HCT116 (cell line): ENCODE measurements around the gene PLCG2. TPM values are rescaled to one million over a fixed set of nuclear protein-coding genes. Genes with fewer than 3 reads are reported as not detected.
"Not testable (repeated sequence)": the region's sequence is repeated elsewhere in the genome, so short reads cannot be mapped to it uniquely, and the experiment has no call there.

Experiments
- ATAC-seq: fragments of 200-7000 bp; cut with Tn5 transposase; 2 replicates; pipeline ENCODE4 v1.9.1; 2020; ENCODE audit warnings: mild to moderate bottlenecking, moderate library complexity
- BruUV-seq: library from RNA; stranded (reverse); fragments of 400-500 nt; replicated peaks from 2 replicates; lab custom pipeline; 2021; lab: Mats Ljungman, UMichigan
- CTCF ChIA-PET: fragments of 300-600 bp; sonication (Branson Sonifier 250); formaldehyde crosslinking; loops from one replicate; lab custom pipeline; 2021; ENCODE audit warnings: antibody characterized with exemption; lab: Charles Lee
- POLR2A ChIA-PET: fragments of 300-600, 350-600 bp; sonication (Branson Sonifier 250); formaldehyde crosslinking; loops from one replicate; lab custom pipeline; 2021; ENCODE audit warnings: antibody characterized with exemption; lab: Charles Lee
- RAD21 ChIA-PET, 2 experiments: fragments of 300-600 bp; sonication (Branson Sonifier 250); formaldehyde crosslinking; loops; one replicate each; lab custom pipeline; 2023; ENCODE audit warnings: low total read pairs in 2 of 2; ENCODE audit not compliant: uncharacterized antibody in 2 of 2, unreplicated experiment in 2 of 2, low non-redundant PET in 1 of 2; lab: Charles Lee
- DNase-seq: peaks from one replicate; pipeline ENCODE4 v3.0.0-alpha.2; 2010; ENCODE audit warnings: low read depth, low spot score
- H2AFZ ChIP-seq: fragments of 200-600 bp; shearing (Covaris generic), sonication (generic); 2 replicates; pipeline ENCODE4 v1.6.1; 2017; ENCODE audit warnings: low read depth, mixed run types, mixed read lengths, antibody characterized with exemption, low read length; ENCODE audit not compliant: poor library complexity, severe bottlenecking
- H3K27ac ChIP-seq: 2 replicates; pipeline ENCODE4 v1.5.1; 2012; ENCODE audit warnings: low read depth, low read length
- H3K27me3 ChIP-seq: fragments of 200-600 bp; sonication (generic); 2 replicates; pipeline ENCODE4 v1.6.1; 2016; ENCODE audit warnings: mixed run types, low read length, mixed read lengths; ENCODE audit not compliant: insufficient read depth
- H3K36me3 ChIP-seq, 2 experiments: fragments of 200-500 bp in 1 of 2; fragments of 200-600 bp in 1 of 2; sonication (Bioruptor generic) in 1 of 2; sonication (generic) in 1 of 2; 2 replicates each; pipeline versions ENCODE4 v1.5.1 to v1.6.1; 2014 to 2016; ENCODE audit warnings: low read length in 2 of 2, inconsistent platforms in 1 of 2, mixed read lengths in 1 of 2, mixed run types in 1 of 2; ENCODE audit not compliant: insufficient read depth in 2 of 2, control insufficient read depth in 1 of 2
- H3K4me1 ChIP-seq, 2 experiments: fragments of 200-600 bp in 1 of 2; sonication (generic) in 1 of 2; 2 replicates each; pipeline versions ENCODE4 v1.5.1 to v1.6.1; 2012 to 2017; ENCODE audit warnings: low read length in 2 of 2, inconsistent platforms in 1 of 2, mild to moderate bottlenecking in 1 of 2, mixed read lengths in 1 of 2, mixed run types in 1 of 2, moderate library complexity in 1 of 2; ENCODE audit not compliant: insufficient read depth in 2 of 2, control insufficient read depth in 1 of 2
- H3K4me2 ChIP-seq: fragments of 200-600 bp; sonication (generic); 2 replicates; pipeline ENCODE4 v1.6.1; 2017; ENCODE audit warnings: mixed run types, low read length, mixed read lengths
- H3K4me3 ChIP-seq, 2 experiments: fragments of 200-600 bp in 1 of 2; sonication (generic) in 1 of 2; replicated peaks in 1 of 2; 2 replicates each; pipeline ENCODE4 v1.5.1; 2011 to 2016; ENCODE audit warnings: low read length in 2 of 2, control low read depth in 1 of 2, low read depth in 1 of 2, mild to moderate bottlenecking in 1 of 2, mixed read lengths in 1 of 2, mixed run types in 1 of 2
- H3K79me2 ChIP-seq: fragments of 200-600 bp; sonication (generic); 2 replicates; pipeline ENCODE4 v1.6.1; 2017; ENCODE audit warnings: mild to moderate bottlenecking, mixed run types, low read length, moderate library complexity, mixed read lengths; ENCODE audit not compliant: insufficient read depth
- H3K9ac ChIP-seq: fragments of 200-600 bp; sonication (generic); 2 replicates; pipeline ENCODE4 v1.6.1; 2016; ENCODE audit warnings: low read length, mixed read lengths
- H3K9me2 ChIP-seq: fragments of 200-600 bp; sonication (generic), shearing (Covaris generic); 2 replicates; pipeline ENCODE4 v1.6.1; 2017; ENCODE audit warnings: mixed run types, mild to moderate bottlenecking, moderate library complexity; ENCODE audit not compliant: insufficient read depth
- H3K9me3 ChIP-seq, 2 experiments: fragments of 200-500 bp in 1 of 2; fragments of 200-600 bp in 1 of 2; sonication (Bioruptor generic) in 1 of 2; sonication (generic) in 1 of 2; 2 replicates each; pipeline ENCODE4 v1.6.1; 2014 to 2017; ENCODE audit warnings: low read length in 2 of 2, mixed read lengths in 2 of 2, inconsistent platforms in 1 of 2, low read depth in 1 of 2, mild to moderate bottlenecking in 1 of 2, mixed run types in 1 of 2, moderate library complexity in 1 of 2; ENCODE audit not compliant: control insufficient read depth in 1 of 2, insufficient read depth in 1 of 2
- H4K20me1 ChIP-seq: fragments of 200-600 bp; sonication (generic), shearing (Covaris generic); 2 replicates; pipeline ENCODE4 v1.6.1; 2017; ENCODE audit warnings: mixed run types, mild to moderate bottlenecking, moderate library complexity; ENCODE audit not compliant: insufficient read depth
- CBX3 ChIP-seq: IDR thresholded peaks from 2 replicates; pipeline ENCODE4 v1.6.1; 2012; ENCODE audit warnings: low read depth
- CEBPB ChIP-seq: IDR thresholded peaks from 2 replicates; pipeline ENCODE4 v1.6.1; 2012; ENCODE audit warnings: low read depth
- CTCF ChIP-seq, 3 experiments: fragments of 200-600 bp in 1 of 3; sonication (generic) in 1 of 3; IDR thresholded peaks in 2 of 3; conservative IDR thresholded peaks in 1 of 3; 2 replicates each; pipeline ENCODE4 v1.5.1; 2012 to 2017; ENCODE audit warnings: low read depth in 2 of 3, low read length in 2 of 3, antibody characterized with exemption in 1 of 3, borderline replicate concordance in 1 of 3, control low read depth in 1 of 3, mild to moderate bottlenecking in 1 of 3, mixed read lengths in 1 of 3, mixed run types in 1 of 3, moderate library complexity in 1 of 3; ENCODE audit not compliant: insufficient read depth in 1 of 3
- EGR1 ChIP-seq: IDR thresholded peaks from 2 replicates; pipeline ENCODE4 v1.6.1; 2012; ENCODE audit warnings: low read depth
- EZH2phosphoT487 ChIP-seq: fragments of 200-600 bp; IDR thresholded peaks from 2 replicates; pipeline ENCODE4 v1.6.1; 2018; ENCODE audit warnings: antibody characterized with exemption, borderline replicate concordance
- POLR2AphosphoS5 ChIP-seq: IDR thresholded peaks from 2 replicates; pipeline ENCODE4 v1.6.1; 2011; ENCODE audit warnings: mild to moderate bottlenecking, low read depth, low read length, moderate library complexity
- RAD21 ChIP-seq: IDR thresholded peaks from 2 replicates; pipeline ENCODE4 v1.6.1; 2012; ENCODE audit warnings: low read depth, mild to moderate bottlenecking
- SIN3A ChIP-seq: IDR thresholded peaks from 2 replicates; pipeline ENCODE4 v1.6.1; 2012; ENCODE audit warnings: low read depth
- SP1 ChIP-seq: IDR thresholded peaks from 2 replicates; pipeline ENCODE4 v1.6.1; 2012; ENCODE audit warnings: low read depth
- YY1 ChIP-seq: IDR thresholded peaks from 2 replicates; pipeline ENCODE4 v1.6.1; 2011; ENCODE audit warnings: low read length, low read depth, moderate library complexity, mild to moderate bottlenecking; ENCODE audit not compliant: insufficient replicate concordance; ENCODE audit errors: extremely low read depth
- intact Hi-C: fragments of 100-400 bp; cut with micrococcal nuclease; formaldehyde crosslinking; loops from 2 replicates; pipeline ENCODE4 v1.10.0; 2022
- total RNA-seq: library from RNA; stranded (reverse); gene quantifications from one replicate; pipeline ENCODE4 v1.2.1, GENCODE V29; 2021; ENCODE audit not compliant: unreplicated experiment

The PLCG2 gene
- total RNA-seq, 1 experiment from 2014 or later: 31.2 TPM

GRCh38 chr16:81740169-81740568 lies 38.9 kb upstream of the PLCG2 start:
- no peak for ATAC-seq
- POLR2A ChIA-PET: no interaction called here

GRCh38 chr16:81741430-81741770 lies 37.7 kb upstream of the PLCG2 start:
- POLR2A ChIA-PET, intact Hi-C loops, H3K27ac ChIP-seq, H3K36me3 ChIP-seq, H3K9ac ChIP-seq, H3K9me3 ChIP-seq, ATAC-seq, H3K4me3 ChIP-seq, H3K27me3 ChIP-seq, DNase-seq, H2AFZ ChIP-seq, H4K20me1 ChIP-seq, BruUV-seq, H3K9me2 ChIP-seq, H3K4me2 ChIP-seq, RAD21 ChIA-PET, H3K79me2 ChIP-seq: not testable (repeated sequence)
- H3K4me1 ChIP-seq: peaks cover 7 to 29% of the 10 kb centered on the region in 2 experiments; a peak in 3 of 4 replicates
- CTCF ChIA-PET: interaction anchor here (1.8 kb wide), 1 partner anchor 12 kb away, joined by 11 read pairs; no protein-coding TSS in a partner anchor

More at GRCh38 chr16:81740169-81740568, 38.9 kb upstream of the PLCG2 start:
- no peak overlapping the region for H2AFZ ChIP-seq
- ChIA-PET CTCF (interaction anchor here (0.8 to 1.8 kb wide), 3 partner anchors 10 to 535 kb away, joined by 3 to 11 read pairs (median 4); no protein-coding TSS in a partner anchor), RAD21 (interaction anchor here in 1 of 2 experiments (0.7 kb wide), 1 partner anchor 10 kb away, joined by 3 read pairs; no protein-coding TSS in a partner anchor)
- no peaks in the 10 kb centered on the region for H3K9me3 ChIP-seq
- H4K20me1 ChIP-seq: no peaks in the 10 kb centered on the region
- H3K4me1 ChIP-seq: peaks cover 3 to 17% of the 10 kb centered on the region in 2 experiments; a peak in 3 of 4 replicates
- H3K79me2 ChIP-seq: no peaks in the 10 kb centered on the region
- no peaks in the 10 kb centered on the region for H3K36me3 ChIP-seq
- BruUV-seq: no TSS peak
- no peak for DNase-seq
- H3K4me3 ChIP-seq: no peak overlapping the region
- no peaks in the 10 kb centered on the region for H3K9me2 ChIP-seq
- H3K27me3 ChIP-seq: no peaks in the 10 kb centered on the region
- H3K9ac ChIP-seq: no peak overlapping the region
- H3K27ac ChIP-seq: no peak overlapping the region
- intact Hi-C loops: no loop called here
- TF ChIP-seq CBX3: no peak
- no peak for TF ChIP-seq YY1
- no peak for TF ChIP-seq CTCF (IDR thresholded peaks at IDR 0.05 in 2 of 3, conservative IDR thresholded peaks at IDR 0.05 in 1 of 3; ENCODE audit: borderline replicate concordance in 1 of 3, insufficient read depth in 1 of 3, low read depth in 2 of 3, low read length in 2 of 3)
- TF ChIP-seq RAD21: no peak
- no peak for TF ChIP-seq EGR1
- TF ChIP-seq CEBPB: no peak
- TF ChIP-seq SIN3A: no peak
- TF ChIP-seq POLR2AphosphoS5: no peak
- TF ChIP-seq EZH2phosphoT487: no peak
- no peak for TF ChIP-seq SP1
- TF ChIP-seq, all 23 proteins: peak for 0
- H3K4me2 ChIP-seq: no peak overlapping the region
